LoVo (cell line): Measurements from ENCODE around the gene RALGAPB.
"Not testable (repeated sequence)": the region's sequence is repeated elsewhere in the genome, so short reads cannot be mapped to it uniquely, and the experiment has no call there.

Experiments
- DNase-seq: peaks from one replicate; pipeline ENCODE4 v3.0.0-alpha.2; 2016; ENCODE audit warnings: low spot score

Gene RALGAPB

GRCh38 chr20:38497246-38497935 lies 24.7 kb downstream of the RALGAPB start:
- no peak for DNase-seq

DNA sequence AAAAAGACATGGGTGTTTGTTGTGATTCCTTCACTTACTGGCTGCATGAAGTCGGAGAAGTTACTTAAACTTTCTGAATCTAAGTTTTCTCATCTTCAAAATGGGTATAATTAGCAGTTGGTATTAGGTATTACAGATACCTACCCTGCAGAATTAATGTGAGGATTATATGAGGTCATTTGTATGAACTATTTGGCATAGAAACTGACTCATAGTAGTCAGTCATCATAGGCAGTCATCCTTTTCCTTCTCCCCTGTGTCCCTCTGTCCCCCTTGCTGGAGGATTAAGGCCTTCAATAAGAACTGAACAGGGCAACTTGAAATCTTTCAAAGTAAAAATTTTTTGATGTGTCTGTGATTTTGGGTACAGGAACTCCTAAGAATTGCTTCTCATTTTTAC lies 26.3 kb downstream of the RALGAPB start:
- DNase-seq, result no peak

- no peak for DNase-seq
These were observed 26.7 kb downstream of the RALGAPB start for GRCh38 chr20:38499366-38499765.

- no peak for DNase-seq
These were observed 29.3 kb downstream of the RALGAPB start for GRCh38 chr20:38501858-38502436.

- DNase-seq, result no peak
These were observed 31.9 kb downstream of the RALGAPB start for GRCh38 chr20:38504368-38505090.

DNA sequence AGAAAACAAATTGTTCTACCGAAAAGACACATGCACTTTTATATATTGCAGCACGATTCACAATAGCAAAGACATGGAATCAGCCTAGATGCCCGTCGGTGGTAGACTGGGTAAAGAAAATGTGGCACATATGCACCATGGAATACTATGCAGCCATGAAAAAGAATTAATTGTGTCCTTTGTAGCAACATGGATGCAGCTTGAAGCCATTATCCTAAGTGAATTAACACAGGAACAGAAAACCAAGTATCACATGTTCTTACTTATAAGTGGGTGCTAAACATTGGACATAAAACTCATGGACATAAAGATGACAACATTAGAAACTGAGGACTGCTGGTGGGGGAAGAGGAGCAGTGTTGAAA lies 32.4 kb downstream of the RALGAPB start:
- DNase-seq, result no peak

DNA sequence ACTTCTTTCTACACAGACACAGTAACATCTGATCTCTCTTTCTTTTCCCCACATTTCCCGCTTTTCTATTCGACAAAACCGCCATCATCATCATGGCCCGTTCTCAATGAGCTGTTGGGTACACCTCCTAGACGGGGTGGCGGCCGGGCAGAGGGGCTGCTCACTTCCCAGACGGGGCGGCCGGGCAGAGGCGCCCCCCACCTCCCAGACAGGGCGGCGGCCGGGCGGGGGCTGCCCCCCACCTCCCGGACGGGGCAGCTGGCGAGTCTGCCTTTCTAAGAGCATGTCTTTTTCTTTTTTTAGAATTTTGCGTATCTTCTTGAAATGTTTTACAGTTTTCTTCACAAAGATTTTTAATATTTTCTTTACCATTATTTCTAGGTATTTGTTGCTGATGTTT lies 39.1 kb downstream of the RALGAPB start:
- DNase-seq, result not testable (repeated sequence)

DNA sequence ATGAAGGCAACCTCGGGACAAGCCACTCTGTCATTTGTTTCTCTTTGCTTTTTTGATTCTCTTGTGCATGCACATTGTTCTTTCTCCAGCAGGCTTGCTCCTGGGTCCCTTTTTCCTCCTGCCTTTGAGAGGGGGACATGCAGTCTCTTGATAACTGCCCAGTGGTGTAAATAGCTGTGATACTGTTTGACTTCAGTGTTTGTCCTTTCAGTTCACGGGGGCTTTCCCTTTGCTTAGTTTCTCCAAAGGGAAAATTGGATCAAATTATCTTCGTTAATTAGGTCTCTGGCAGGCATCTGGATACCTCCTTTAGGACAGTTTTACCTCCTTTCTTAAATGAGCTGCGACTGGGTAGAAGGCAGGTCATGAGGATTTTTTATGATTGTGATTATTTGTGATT lies 41.5 kb downstream of the RALGAPB start:
- no peak for DNase-seq

GRCh38 chr20:38514947-38515346 lies 42.3 kb downstream of the RALGAPB start:
- DNase-seq, result no peak

GRCh38 chr20:38515631-38516030 lies 43.0 kb downstream of the RALGAPB start:
- no peak for DNase-seq

DNA sequence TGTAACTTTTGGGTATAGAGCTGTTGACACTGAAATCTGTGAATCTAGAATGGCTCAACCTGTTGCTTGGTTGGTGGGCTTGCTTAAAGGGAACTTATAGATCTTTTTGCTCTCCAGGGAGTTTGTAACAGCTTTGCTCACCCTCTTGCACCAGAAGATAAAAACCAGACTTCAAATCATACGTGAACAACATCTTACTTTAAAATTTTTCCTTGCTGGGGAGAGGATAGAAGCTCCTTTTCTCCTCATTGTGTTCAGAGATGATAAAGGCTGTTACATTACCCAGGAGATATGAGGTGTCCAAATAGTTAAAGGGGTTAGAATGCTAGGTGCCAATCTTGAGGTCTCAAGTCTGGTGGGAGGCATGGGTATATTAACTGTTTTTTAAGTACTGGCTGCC lies 46.8 kb downstream of the RALGAPB start:
- DNase-seq, result no peak

DNA sequence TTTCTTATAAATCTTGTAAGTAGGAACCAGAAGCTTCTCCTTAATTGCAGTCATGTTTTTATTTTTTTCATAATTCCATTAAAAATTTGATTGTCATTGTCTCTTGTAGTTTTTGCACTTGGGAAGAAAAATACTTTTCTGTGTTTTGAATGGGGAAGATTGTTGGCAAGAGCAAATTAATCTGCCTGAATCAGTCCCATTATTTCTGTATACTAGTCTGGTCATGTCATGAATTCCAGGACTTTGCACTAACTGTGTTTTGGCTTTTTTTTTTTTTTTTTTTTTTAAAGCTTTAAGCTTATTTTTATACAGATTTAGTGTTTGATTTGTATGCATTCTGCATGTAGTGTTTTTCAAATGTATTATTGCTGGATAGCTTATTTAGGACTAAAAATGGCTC lies 47.6 kb downstream of the RALGAPB start:
- no peak for DNase-seq

GRCh38 chr20:38523697-38524096 lies 51.1 kb downstream of the RALGAPB start:
- DNase-seq, result no peak

DNA sequence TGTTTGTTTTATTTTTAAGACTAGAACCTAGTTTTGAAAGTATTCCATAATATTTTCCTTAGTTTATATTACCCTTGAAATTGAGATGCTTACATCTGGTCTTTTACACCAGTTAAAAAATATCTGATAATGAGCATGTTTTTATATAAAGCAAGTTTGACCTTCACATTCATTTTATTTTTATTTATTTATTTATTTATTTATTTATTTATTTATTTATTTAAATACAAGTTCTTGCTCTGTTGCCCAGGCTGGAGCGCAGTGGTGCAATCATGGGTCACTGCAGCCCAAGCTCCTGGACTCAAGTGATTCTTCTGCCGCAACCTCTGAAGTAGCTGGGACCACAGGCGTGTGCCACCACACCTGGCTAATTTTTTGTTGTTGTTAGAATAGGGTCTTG lies 55.5 kb downstream of the RALGAPB start:
- DNase-seq, result no peak

GRCh38 chr20:38531021-38531420 lies 58.4 kb downstream of the RALGAPB start:
- DNase-seq, result no peak

- no peak for DNase-seq
These were observed 62.1 kb downstream of the RALGAPB start for GRCh38 chr20:38534756-38535155.

DNA sequence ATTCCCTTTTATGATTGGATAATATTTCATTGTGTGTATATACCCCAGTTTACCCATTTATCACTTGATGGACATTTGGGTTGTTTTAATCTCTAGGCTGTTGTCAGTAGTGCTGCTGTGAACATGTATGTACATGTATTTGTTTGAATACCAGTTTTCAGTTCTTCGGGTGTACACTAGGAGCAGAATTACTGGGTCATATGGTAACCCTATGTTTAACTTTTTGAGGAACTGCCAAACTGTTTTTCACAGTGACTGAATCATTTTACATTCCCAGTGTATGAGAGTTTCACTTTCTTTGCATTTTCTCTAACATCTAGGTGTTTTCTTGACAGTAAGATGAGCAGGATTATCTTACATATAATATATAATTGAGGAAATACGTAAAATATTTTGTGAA lies 63.7 kb downstream of the RALGAPB start:
- DNase-seq, result no peak

DNA sequence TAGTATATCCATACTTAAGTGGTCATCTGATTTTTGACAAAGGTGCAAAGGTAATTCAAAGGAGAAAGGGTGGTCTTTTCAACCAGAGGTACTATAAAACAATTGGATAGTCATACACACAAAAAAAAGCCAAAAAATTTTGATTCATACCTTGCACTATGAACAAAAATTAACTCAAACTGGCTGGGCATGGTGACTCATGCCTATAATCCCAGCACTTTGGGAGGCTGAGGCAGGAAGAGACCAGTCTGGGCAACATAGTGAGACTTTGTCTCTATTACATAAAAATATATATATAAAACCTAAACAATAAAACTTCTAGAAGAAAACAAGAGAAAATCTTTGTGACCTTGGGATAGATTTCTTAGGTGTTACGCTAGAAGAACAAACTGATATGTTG lies 64.5 kb downstream of the RALGAPB start:
- DNase-seq, result no peak

GRCh38 chr20:38538789-38539188 lies 66.1 kb downstream of the RALGAPB start:
- no peak for DNase-seq

GRCh38 chr20:38543014-38543906 lies 70.6 kb downstream of the RALGAPB start:
- no peak for DNase-seq

DNA sequence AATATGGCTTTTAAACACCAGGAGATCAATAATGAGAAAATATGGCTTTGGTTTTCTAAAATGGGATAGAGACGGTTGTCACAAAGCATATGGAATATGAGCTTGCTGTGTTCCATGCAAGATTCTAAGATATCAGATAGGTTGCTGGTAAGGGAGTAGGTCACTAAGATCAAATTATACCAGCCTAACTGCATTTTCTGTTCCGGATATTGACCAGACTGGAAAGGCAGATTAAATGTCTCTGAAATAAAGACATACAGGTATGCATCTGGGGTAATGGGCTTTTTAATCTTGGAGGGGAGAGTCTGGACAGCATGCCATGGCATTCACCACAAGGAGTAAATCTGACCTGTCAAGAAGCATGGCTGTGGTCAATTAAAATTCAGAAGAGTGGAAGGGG lies 73.1 kb downstream of the RALGAPB start:
- no peak for DNase-seq

DNA sequence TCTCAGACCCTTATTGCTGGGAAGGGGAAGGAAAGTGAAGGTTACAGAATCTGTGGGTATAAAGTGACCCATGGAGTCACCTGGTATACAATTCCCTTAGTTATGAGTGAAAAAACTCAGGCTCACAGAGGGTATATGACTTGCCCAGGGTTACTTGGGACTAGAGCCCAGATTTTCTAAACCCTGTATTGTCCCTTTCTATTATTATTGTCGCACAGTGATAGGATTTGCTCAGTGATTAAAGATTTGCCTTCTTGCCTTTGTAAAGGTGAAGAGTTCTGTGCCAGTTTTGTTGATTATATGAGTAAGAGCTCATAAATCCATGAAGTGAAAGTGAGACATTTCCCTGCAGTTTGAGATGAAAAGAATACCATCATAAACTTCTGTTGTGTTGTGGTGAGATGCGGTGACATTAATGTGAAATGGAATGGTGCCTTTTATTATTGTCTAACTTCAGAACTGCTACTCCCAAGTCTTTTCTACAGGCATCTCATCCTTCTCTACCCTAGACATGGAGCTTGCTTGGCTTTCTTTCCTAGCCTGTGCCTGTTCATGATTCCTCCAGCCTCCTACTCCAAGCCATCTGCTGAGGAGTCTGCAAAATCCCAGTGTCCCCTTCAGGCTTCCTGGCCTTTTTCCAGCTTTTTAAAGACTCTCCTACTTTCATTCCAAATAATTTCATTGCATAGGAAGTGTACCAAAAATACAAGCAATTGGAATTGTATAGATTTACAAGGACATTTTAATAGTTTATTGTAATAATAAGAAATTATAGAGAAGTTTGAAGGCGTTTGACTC lies 74.8 kb downstream of the RALGAPB start:
- DNase-seq, result no peak
